VCaP (cell line): ENCODE results near the gene EFHC2.

Experiments used
- H3K27ac ChIP-seq: fragments of 450-650 bp; 2 replicates; pipeline ENCODE4 v1.5.1; 2017
- TF ChIP-seq, protein P1 (sequence below): fragments of 450-650 bp; conservative IDR thresholded peaks from 2 replicates; pipeline ENCODE4 v1.5.1; 2017; ENCODE audit warnings: mild to moderate bottlenecking, moderate library complexity

Gene EFHC2

DNA sequence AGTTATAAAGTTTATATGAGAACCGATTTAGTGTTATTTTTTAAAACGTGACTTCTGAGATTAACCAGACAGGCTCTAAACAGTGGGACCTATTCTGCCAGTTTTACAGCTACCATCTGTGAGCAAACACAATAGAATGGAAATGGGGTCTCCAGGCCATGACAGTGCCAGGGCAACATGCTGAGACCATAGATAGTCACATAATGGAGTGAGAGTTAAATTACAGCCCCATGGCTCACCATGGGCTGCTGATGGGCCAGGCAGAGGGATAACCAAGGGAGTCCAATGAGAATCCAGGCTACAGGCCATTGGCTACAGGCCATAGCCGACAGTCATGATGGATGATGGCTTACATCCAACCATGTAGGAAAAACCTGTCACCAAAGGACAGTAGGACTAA lies 186.7 kb downstream of the EFHC2 start:
- no peak overlapping the region for H3K27ac ChIP-seq
- TF ChIP-seq, protein P1, sequence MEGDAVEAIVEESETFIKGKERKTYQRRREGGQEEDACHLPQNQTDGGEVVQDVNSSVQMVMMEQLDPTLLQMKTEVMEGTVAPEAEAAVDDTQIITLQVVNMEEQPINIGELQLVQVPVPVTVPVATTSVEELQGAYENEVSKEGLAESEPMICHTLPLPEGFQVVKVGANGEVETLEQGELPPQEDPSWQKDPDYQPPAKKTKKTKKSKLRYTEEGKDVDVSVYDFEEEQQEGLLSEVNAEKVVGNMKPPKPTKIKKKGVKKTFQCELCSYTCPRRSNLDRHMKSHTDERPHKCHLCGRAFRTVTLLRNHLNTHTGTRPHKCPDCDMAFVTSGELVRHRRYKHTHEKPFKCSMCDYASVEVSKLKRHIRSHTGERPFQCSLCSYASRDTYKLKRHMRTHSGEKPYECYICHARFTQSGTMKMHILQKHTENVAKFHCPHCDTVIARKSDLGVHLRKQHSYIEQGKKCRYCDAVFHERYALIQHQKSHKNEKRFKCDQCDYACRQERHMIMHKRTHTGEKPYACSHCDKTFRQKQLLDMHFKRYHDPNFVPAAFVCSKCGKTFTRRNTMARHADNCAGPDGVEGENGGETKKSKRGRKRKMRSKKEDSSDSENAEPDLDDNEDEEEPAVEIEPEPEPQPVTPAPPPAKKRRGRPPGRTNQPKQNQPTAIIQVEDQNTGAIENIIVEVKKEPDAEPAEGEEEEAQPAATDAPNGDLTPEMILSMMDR: no peak

DNA sequence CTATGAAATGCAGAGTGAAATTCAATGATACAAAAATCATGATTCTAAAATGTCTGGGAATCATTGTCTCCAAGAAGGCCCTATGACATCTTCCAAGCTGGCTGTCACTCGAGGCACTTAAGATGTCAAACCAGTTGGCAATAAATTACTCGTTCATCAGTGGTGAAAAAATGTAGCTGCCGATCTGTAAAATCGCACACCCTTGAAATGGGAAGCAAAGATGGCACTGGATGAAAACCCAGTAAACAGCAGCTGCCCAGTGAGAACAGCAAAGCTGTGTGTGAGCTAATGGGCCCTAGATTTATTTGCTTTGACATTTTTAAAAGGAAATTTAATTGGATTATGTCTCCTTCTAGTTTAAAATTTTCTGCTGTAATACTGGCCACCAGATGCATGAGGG lies 188.3 kb downstream of the EFHC2 start:
- no peak overlapping the region for H3K27ac ChIP-seq
- TF ChIP-seq, protein P1: no peak

DNA sequence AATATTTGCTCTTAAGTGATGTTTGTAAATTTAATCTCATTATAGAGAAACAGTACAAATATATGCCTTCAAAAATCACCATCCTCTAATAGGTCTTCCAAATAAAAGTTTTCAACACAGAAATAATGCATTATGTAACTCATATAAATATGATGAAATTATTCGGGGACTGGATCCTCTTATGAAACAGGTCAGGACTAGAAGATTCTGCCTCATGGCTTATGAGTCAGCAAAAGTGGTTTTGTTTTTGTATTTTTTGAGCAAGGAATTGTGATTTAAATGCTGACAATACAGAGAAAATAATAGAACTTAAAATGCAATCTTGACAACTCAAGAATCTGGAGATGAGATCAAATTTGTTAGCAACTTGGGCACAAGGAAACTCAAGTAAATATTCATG lies 190.6 kb downstream of the EFHC2 start:
- TF ChIP-seq, protein P1: no peak
- H3K27ac ChIP-seq: no peak overlapping the region

DNA sequence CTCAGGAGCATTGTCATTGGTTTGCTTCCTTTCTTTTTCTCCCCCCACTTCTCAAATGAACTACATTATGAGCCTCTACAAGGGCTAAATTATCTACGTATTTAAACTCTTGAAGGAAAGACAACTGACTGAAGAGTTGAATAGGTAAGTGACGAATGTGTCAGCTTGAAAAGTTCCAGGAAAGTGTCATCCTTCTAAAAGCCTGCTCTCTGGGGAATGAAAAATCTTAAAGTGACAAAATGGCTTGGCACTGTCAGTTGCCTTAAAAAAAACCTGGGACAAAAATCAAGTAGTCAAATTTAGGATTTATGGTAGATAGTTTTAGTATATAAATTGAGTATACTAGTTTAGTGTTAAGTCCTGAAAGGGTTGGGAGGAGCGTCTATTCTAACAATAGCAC lies 196.3 kb downstream of the EFHC2 start:
- TF ChIP-seq, protein P1: no peak
- no peak overlapping the region for H3K27ac ChIP-seq

DNA sequence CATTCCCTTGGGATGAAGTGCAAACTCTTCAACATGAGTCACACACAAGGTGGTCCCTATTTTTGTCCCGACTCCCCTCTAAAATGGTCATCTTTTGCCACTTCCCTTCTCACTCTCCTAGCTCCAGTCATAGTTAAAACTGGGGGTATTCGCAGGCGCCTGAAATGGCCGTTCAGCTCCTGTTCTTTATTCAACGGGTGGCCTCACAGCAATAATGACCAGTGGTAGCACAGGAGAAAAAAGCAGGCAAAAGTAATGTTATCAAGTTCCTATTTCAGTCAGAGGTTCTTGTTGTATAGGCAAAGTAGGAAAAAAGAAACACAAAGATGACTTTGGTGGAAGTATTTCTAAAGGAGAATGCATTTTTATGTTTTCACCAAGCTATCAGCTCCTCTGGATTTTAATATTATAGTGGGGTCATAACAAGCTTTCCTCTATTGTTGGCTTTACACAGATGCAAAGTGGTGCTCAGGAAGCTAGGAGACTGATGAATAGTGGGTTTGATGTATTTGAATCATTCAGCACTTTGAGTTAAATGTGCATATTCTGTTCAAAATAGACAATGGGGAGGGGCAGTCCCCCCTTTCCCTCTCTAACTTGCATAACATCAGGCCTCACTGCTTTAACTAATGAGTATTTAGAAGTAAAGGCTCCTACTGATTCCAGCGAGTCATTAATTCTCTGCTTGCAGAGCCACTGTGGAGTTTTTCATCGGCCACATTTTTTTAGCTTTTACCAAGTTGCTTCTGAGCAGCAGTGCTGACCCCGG lies 199.1 kb downstream of the EFHC2 start:
- no peak overlapping the region for H3K27ac ChIP-seq
- TF ChIP-seq, protein P1: no peak

GRCh38 chrX:44143061-44143602 lies 200.3 kb downstream of the EFHC2 start:
- TF ChIP-seq, protein P1: no peak
- no peak overlapping the region for H3K27ac ChIP-seq

DNA sequence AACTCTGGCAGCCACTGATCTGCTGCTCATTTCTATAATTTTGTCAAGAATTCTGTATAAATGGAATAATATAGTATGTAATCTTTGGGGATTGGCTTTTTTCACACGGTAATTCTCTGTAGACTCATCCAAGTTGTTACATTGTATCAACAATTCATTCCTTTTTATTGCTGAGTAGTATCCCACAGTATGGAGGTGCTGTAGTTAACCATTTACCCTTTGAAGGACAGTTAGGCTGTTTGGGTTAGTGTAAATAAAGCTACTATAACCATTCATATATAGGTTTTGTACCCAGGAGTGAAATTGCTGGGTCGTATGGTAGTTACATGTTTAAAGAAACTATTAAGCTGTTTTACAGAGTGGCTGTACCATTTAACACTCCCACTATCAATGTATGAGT lies 213.3 kb downstream of the EFHC2 start:
- TF ChIP-seq, protein P1: no peak
- H3K27ac ChIP-seq: no peak overlapping the region
